Muscle of leg (tissue), 11 donors: ENCODE measurements around the gene ASRGL1. TPM values are rescaled to one million over a fixed set of nuclear protein-coding genes. Genes with fewer than 3 reads are reported as not detected.

Source experiments
- DNase-seq: peaks from one replicate; pipeline ENCODE4 v3.0.0; 2013
- H3K27ac ChIP-seq: one replicate; pipeline ENCODE4 v1.5.1; 2013; ENCODE audit warnings: mild to moderate bottlenecking, low read length, control low read depth
- H3K27me3 ChIP-seq: one replicate; pipeline ENCODE4 v1.6.1; 2013; ENCODE audit warnings: low read length; ENCODE audit not compliant: control insufficient read depth, insufficient read depth
- H3K36me3 ChIP-seq: one replicate; pipeline ENCODE4 v1.6.1; 2013; ENCODE audit warnings: low read length; ENCODE audit not compliant: control insufficient read depth, insufficient read depth
- H3K4me1 ChIP-seq: one replicate; pipeline ENCODE4 v1.6.1; 2013; ENCODE audit warnings: low read length; ENCODE audit not compliant: control insufficient read depth, insufficient read depth
- H3K4me3 ChIP-seq: one replicate; pipeline ENCODE4 v1.5.1; 2013; ENCODE audit warnings: low read length, control low read depth
- H3K9me3 ChIP-seq: replicated peaks from 2 replicates; pipeline ENCODE4 v1.6.1; 2013; ENCODE audit warnings: low read depth, low read length; ENCODE audit not compliant: control insufficient read depth
- WGBS: methylation state at CpG from one replicate; pipeline ENCODE4 v1.1.5; 2013; ENCODE audit warnings: missing lambda C conversion rate; ENCODE audit not compliant: insufficient coverage; 5-methylcytosine and 5-hydroxymethylcytosine counted together
- polyA plus RNA-seq, 8 donors: library from polyadenylated mRNA; unstranded; fragments of 120-200 nt; gene quantifications; one replicate each; pipeline versions ENCODE4 v1.2.1 to v1.2.3, GENCODE V29; 2013; ENCODE audit warnings: inconsistent platforms in 1 of 8, low replicate concordance in 1 of 8; ENCODE audit not compliant: insufficient read length in 8 of 8, insufficient read depth in 1 of 8
- total RNA-seq: library from RNA; stranded (reverse); fragments of 120-200 nt; gene quantifications from one replicate; pipeline ENCODE4 v1.2.4, GENCODE V29; 2013

ASRGL1 gene
- total and polyA plus RNA-seq, 9 donors, result 2.4 to 5.5 (median 3.6) TPM

- H3K4me3 ChIP-seq, result no peak overlapping the region
- no CpG with 5 or more reads among the region's 6 CpGs for WGBS
- no peaks in the 10 kb centered on the region for H3K27me3 ChIP-seq
- DNase-seq, result no peak
- peak overlapping the region; percentile 97 for H3K27ac ChIP-seq
- no peaks in the 10 kb centered on the region for H3K9me3 ChIP-seq
- H3K4me1 ChIP-seq, result peaks cover 73% of the 10 kb centered on the region
- no peaks in the 10 kb centered on the region for H3K36me3 ChIP-seq
Observed at GRCh38 chr11:62400281-62400680, 63.0 kb downstream of the ASRGL1 start.

GRCh38 chr11:62400760-62401159 lies 63.5 kb downstream of the ASRGL1 start:
- Histone ChIP-seq H3K27ac (peak overlapping the region; percentile 97), H3K4me3 (no peak overlapping the region), H3K36me3 (no peaks in the 10 kb centered on the region), H3K9me3 (no peaks in the 10 kb centered on the region), H3K4me1 (peaks cover 72% of the 10 kb centered on the region), H3K27me3 (no peaks in the 10 kb centered on the region)
- WGBS, result 2% methylated on average over 7 of the region's 9 CpGs
- DNase-seq, result peak; percentile 98

GRCh38 chr11:62401356-62401755 lies 64.1 kb downstream of the ASRGL1 start:
- DNase-seq, result no peak
- H3K27me3 ChIP-seq, result no peaks in the 10 kb centered on the region
- H3K4me1 ChIP-seq, result peaks cover 74% of the 10 kb centered on the region
- H3K36me3 ChIP-seq, result no peaks in the 10 kb centered on the region
- H3K4me3 ChIP-seq, result no peak overlapping the region
- H3K27ac ChIP-seq, result peak overlapping the region; percentile 97
- no peaks in the 10 kb centered on the region for H3K9me3 ChIP-seq
- WGBS, result 90% methylated on average over 3 of the region's 5 CpGs

GRCh38 chr11:62401811-62402210 lies 64.6 kb downstream of the ASRGL1 start:
- WGBS, result 27% methylated on average over 3 of the region's 7 CpGs
- peak overlapping the region; percentile 97 for H3K27ac ChIP-seq

GRCh38 chr11:62402226-62402959 lies 65.1 kb downstream of the ASRGL1 start:
- Histone ChIP-seq H3K4me1 (peaks cover 75% of the 10 kb centered on the region), H3K27ac (peak overlapping the region; percentile 97), H3K9me3 (no peaks in the 10 kb centered on the region), H3K36me3 (no peaks in the 10 kb centered on the region), H3K27me3 (no peaks in the 10 kb centered on the region), H3K4me3 (no peak overlapping the region)
- WGBS, result 47% methylated on average over 11 of the region's 15 CpGs
- peak; percentile 62 for DNase-seq

More at GRCh38 chr11:62401811-62402210, 64.6 kb downstream of the ASRGL1 start:
- H3K27me3 ChIP-seq, result no peaks in the 10 kb centered on the region
- H3K36me3 ChIP-seq, result no peaks in the 10 kb centered on the region
- no peaks in the 10 kb centered on the region for H3K9me3 ChIP-seq
- no peak for DNase-seq
- peaks cover 78% of the 10 kb centered on the region for H3K4me1 ChIP-seq
- H3K4me3 ChIP-seq, result no peak overlapping the region

- 63% methylated on average over 4 of the region's 12 CpGs for WGBS
- peaks cover 69% of the 10 kb centered on the region for H3K4me1 ChIP-seq
- H3K27me3 ChIP-seq, result no peaks in the 10 kb centered on the region
- H3K9me3 ChIP-seq, result no peaks in the 10 kb centered on the region
- H3K27ac ChIP-seq, result peak overlapping the region; percentile 52
- no peaks in the 10 kb centered on the region for H3K36me3 ChIP-seq
- H3K4me3 ChIP-seq, result no peak overlapping the region
- no peak for DNase-seq
Observed at GRCh38 chr11:62402960-62403730, 65.9 kb downstream of the ASRGL1 start.

- DNase-seq, result no peak
- Histone ChIP-seq H3K4me3 (no peak overlapping the region), H3K36me3 (no peaks in the 10 kb centered on the region), H3K27ac (no peak overlapping the region), H3K27me3 (no peaks in the 10 kb centered on the region), H3K9me3 (no peaks in the 10 kb centered on the region), H3K4me1 (peaks cover 56% of the 10 kb centered on the region)
- 89% methylated on average over 4 of the region's 6 CpGs for WGBS
Observed at GRCh38 chr11:62404435-62404834, 67.2 kb downstream of the ASRGL1 start.

- Histone ChIP-seq H3K9me3 (no peaks in the 10 kb centered on the region), H3K27me3 (no peaks in the 10 kb centered on the region), H3K4me3 (no peak overlapping the region), H3K4me1 (peaks cover 52% of the 10 kb centered on the region), H3K27ac (no peak overlapping the region), H3K36me3 (no peaks in the 10 kb centered on the region)
- 73% methylated on average over 5 of the region's 5 CpGs for WGBS
- DNase-seq, result no peak
Observed at GRCh38 chr11:62404901-62405300, 67.7 kb downstream of the ASRGL1 start.

GRCh38 chr11:62406034-62406433 lies 68.8 kb downstream of the ASRGL1 start:
- Histone ChIP-seq H3K9me3 (no peaks in the 10 kb centered on the region), H3K4me3 (no peak overlapping the region), H3K4me1 (peaks cover 40% of the 10 kb centered on the region), H3K27ac (peak overlapping the region; percentile 75), H3K36me3 (no peaks in the 10 kb centered on the region), H3K27me3 (no peaks in the 10 kb centered on the region)
- 17% methylated on average over 1 of the region's 4 CpGs for WGBS
- peak; percentile 66 for DNase-seq

GRCh38 chr11:62409831-62410230 lies 72.6 kb downstream of the ASRGL1 start:
- Histone ChIP-seq H3K9me3 (no peaks in the 10 kb centered on the region), H3K4me3 (no peak overlapping the region), H3K27me3 (no peaks in the 10 kb centered on the region), H3K27ac (no peak overlapping the region), H3K4me1 (peaks cover 26% of the 10 kb centered on the region), H3K36me3 (no peaks in the 10 kb centered on the region)
- 85% methylated on average over 6 of the region's 8 CpGs for WGBS
- DNase-seq, result no peak
